CD4-positive, alpha-beta T cell (primary cell): ENCODE measurements around the gene WDR64. TPM values are rescaled to one million over a fixed set of nuclear protein-coding genes. Genes with fewer than 3 reads are reported as not detected.

ENCODE experiments used
- ATAC-seq: fragments of 200-7000 bp; cut with Tn5 transposase; one replicate; pipeline ENCODE4 v1.10.0; 2022; ENCODE audit warnings: mild to moderate bottlenecking; ENCODE audit not compliant: poor library complexity
- CTCF ChIA-PET: fragments of 350-600 bp; sonication (Branson Sonifier 250); formaldehyde crosslinking; loops from one replicate; lab custom pipeline; 2021; ENCODE audit warnings: antibody characterized with exemption, inconsistent platforms; lab: Charles Lee
- POLR2A ChIA-PET: fragments of 350-600 bp; sonication (Branson Sonifier 250); formaldehyde crosslinking; loops from one replicate; lab custom pipeline; 2021; ENCODE audit warnings: antibody characterized with exemption, inconsistent platforms; lab: Charles Lee
- DNase-seq, 14 experiments: peaks; one replicate each; pipeline ENCODE4 v3.0.0-alpha.2; 2013 to 2020; ENCODE audit warnings: mixed read lengths in 2 of 14
- H3K27ac ChIP-seq, 2 donors: one replicate each; pipeline versions ENCODE4 v1.5.1 to v1.7.0; 2013; ENCODE audit warnings: low read length in 2 of 2, low read depth in 1 of 2, mild to moderate bottlenecking in 1 of 2
- H3K27me3 ChIP-seq, 2 experiments: 1 replicate in 1 of 2; 2 replicates in 1 of 2; pipeline versions ENCODE4 v1.6.1 to v1.7.0; 2013; ENCODE audit warnings: low read length in 2 of 2, control low read depth in 1 of 2, mild to moderate bottlenecking in 1 of 2, moderate library complexity in 1 of 2; ENCODE audit not compliant: insufficient read depth in 2 of 2, control insufficient read depth in 1 of 2
- H3K36me3 ChIP-seq: one replicate; pipeline ENCODE4 v1.6.1; 2013; ENCODE audit warnings: low read length, control low read depth; ENCODE audit not compliant: insufficient read depth
- H3K4me1 ChIP-seq: one replicate; pipeline ENCODE4 v1.6.1; 2013; ENCODE audit warnings: low read length, control low read depth; ENCODE audit not compliant: insufficient read depth
- H3K4me3 ChIP-seq: one replicate; pipeline ENCODE4 v1.5.1; 2013; ENCODE audit warnings: mild to moderate bottlenecking, low read length, moderate library complexity
- H3K9me3 ChIP-seq, 2 experiments: 1 replicate in 1 of 2; 2 replicates in 1 of 2; pipeline versions ENCODE4 v1.6.1 to v1.7.0; 2013; ENCODE audit warnings: low read length in 2 of 2, mild to moderate bottlenecking in 2 of 2, control low read depth in 1 of 2, moderate library complexity in 1 of 2; ENCODE audit not compliant: control insufficient read depth in 1 of 2, insufficient read depth in 1 of 2
- H3K27ac Mint-ChIP-seq: one replicate; pipeline ENCODE4 v1.8.0; 2020; ENCODE audit warnings: mixed read lengths
- H3K27me3 Mint-ChIP-seq: one replicate; pipeline ENCODE4 v1.8.0; 2021; ENCODE audit warnings: mixed read lengths
- H3K36me3 Mint-ChIP-seq: one replicate; pipeline ENCODE4 v1.8.0; 2021; ENCODE audit warnings: low read depth, mixed read lengths
- H3K4me1 Mint-ChIP-seq: one replicate; pipeline ENCODE4 v1.8.0; 2021; ENCODE audit warnings: low read depth, mixed read lengths
- H3K4me3 Mint-ChIP-seq: one replicate; pipeline ENCODE4 v1.8.0; 2020; ENCODE audit warnings: mild to moderate bottlenecking, mixed read lengths
- H3K9me3 Mint-ChIP-seq: one replicate; pipeline ENCODE4 v1.8.0; 2020; ENCODE audit warnings: mixed read lengths
- intact Hi-C, 2 experiments: fragments of 100-400 bp; cut with DNase I in 1 of 2; cut with micrococcal nuclease in 1 of 2; formaldehyde crosslinking; loops; one replicate each; pipeline versions ENCODE4 v1.15.1 to v1.9.0; 2023 to 2025; cut with DNase I, micrococcal nuclease
- total RNA-seq, 174 experiments: library from RNA in 2 of 174; stranded (reverse) in 2 of 174; gene quantifications; one replicate each; pipeline ENCODE4 v1.2.3 and lab custom pipeline; 2021 to 2026
- TF ChIP-seq, protein P1 (sequence below): fragments of 200-600 bp; IDR thresholded peaks from one replicate; pipeline ENCODE4 v1.8.0; 2022; ENCODE audit warnings: antibody characterized with exemption, mild to moderate bottlenecking

WDR64 gene
- total RNA-seq, 2 experiments from 2014 or later = 0.67 TPM; not detected in 1

DNA sequence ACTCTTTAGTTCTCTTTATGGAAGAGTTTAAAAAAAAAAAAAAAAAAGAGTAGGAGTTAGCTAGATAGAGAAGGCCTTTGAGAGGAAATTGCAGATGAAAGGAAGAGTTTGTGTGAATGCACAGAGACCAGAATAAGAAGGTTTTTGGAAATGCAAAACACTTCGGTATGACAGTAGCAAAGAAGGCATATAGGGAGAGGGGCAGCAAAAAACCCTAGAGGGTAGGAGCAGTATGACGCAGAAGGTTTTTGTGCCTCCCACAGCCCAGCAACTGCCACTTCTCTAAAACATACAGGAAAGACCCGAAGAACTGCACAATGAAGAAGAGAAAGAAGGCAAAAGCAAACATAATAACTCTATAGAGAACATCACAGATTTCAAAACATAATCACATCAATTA is 84.3 kb downstream of the WDR64 start:
- no peaks in the 10 kb centered on the region for H3K36me3 Mint-ChIP-seq
- Histone ChIP-seq H3K27ac (no peak overlapping the region), H3K4me3 (no peak overlapping the region), H3K9me3 (no peaks in the 10 kb centered on the region), H3K4me1 (no peaks in the 10 kb centered on the region), H3K27me3 (no peaks in the 10 kb centered on the region), H3K36me3 (no peaks in the 10 kb centered on the region)
- TF ChIP-seq, protein P1, sequence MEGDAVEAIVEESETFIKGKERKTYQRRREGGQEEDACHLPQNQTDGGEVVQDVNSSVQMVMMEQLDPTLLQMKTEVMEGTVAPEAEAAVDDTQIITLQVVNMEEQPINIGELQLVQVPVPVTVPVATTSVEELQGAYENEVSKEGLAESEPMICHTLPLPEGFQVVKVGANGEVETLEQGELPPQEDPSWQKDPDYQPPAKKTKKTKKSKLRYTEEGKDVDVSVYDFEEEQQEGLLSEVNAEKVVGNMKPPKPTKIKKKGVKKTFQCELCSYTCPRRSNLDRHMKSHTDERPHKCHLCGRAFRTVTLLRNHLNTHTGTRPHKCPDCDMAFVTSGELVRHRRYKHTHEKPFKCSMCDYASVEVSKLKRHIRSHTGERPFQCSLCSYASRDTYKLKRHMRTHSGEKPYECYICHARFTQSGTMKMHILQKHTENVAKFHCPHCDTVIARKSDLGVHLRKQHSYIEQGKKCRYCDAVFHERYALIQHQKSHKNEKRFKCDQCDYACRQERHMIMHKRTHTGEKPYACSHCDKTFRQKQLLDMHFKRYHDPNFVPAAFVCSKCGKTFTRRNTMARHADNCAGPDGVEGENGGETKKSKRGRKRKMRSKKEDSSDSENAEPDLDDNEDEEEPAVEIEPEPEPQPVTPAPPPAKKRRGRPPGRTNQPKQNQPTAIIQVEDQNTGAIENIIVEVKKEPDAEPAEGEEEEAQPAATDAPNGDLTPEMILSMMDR = no peak
- H3K27ac Mint-ChIP-seq = no peak overlapping the region
- H3K27me3 Mint-ChIP-seq = no peaks in the 10 kb centered on the region
- ChIA-PET CTCF (no interaction called here), POLR2A (no interaction called here)
- ATAC-seq (no peak), DNase-seq (no peak)
- peaks cover 14% of the 10 kb centered on the region for H3K4me1 Mint-ChIP-seq
- H3K4me3 Mint-ChIP-seq = no peak overlapping the region
- intact Hi-C loops = no loop called here
- no peaks in the 10 kb centered on the region for H3K9me3 Mint-ChIP-seq

DNA sequence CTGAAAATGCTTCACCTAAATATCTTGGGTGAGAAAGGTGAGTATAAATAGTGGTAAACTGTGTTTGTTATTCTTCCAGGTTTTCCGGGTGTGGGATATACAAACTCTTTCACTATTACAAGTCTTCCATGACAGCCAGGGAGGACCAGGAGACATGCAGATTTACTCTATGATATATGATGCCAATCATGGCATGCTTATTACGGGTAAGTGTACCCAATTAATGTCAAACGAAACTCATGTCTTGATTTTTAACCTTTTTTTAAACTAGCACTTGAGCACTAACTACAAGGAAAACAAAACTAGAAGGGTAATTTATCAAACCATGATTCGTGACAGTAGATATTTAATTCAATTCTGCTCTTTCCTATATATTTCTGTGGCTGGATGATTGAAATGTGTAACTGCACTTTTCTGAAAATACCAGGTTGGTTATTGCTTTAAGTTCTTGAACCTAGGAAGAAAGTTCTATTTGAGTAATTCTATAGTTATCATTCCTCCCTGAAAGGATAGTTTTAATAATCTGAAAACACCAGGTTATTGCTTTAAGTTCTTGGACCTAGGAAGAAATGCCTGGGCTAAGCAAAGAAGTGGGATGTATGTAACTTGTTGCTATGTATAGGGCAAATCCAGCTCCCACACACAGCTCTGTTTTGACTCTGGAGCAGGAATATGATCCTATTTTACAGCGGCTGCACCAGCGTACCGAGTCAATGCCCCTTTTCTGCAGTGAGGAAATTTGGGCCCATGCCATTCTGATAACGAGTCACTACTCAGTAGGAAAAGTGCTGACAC is 86.4 kb downstream of the WDR64 start:
- no peak for DNase-seq

DNA sequence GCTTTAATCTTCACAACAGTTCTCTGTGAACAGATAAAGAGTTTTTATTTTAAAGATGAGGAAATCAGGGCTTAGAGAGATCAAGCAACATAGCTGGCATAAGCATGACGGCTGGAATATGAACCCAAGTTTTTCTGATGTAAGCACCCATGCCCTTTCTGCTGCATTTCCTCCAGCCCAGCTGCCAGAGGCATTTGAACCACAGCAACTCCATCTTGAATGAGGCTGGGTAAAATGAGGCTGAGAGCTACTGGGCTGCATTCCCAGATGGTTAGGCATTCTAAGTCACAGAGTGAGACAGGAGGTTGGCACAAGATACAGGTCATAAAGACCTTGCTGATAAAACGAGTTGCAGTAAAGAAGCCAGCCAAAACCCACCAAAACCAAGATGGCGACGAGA is 90.0 kb downstream of the WDR64 start:
- Mint-ChIP-seq H3K27ac (no peak overlapping the region), H3K9me3 (no peaks in the 10 kb centered on the region), H3K4me1 (peaks cover under 1% of the 10 kb centered on the region), H3K27me3 (no peaks in the 10 kb centered on the region), H3K36me3 (no peaks in the 10 kb centered on the region), H3K4me3 (no peak overlapping the region)
- no peaks in the 10 kb centered on the region for H3K4me1 ChIP-seq
- ChIA-PET CTCF (no interaction called here), POLR2A (no interaction called here)
- intact Hi-C loops = no loop called here
- no peaks in the 10 kb centered on the region for H3K36me3 ChIP-seq
- ATAC-seq = no peak
- TF ChIP-seq, protein P1 = no peak
- no peaks in the 10 kb centered on the region for H3K9me3 ChIP-seq
- peaks cover 0 to 3% of the 10 kb centered on the region in 2 experiments for H3K27me3 ChIP-seq
- no peak overlapping the region for H3K4me3 ChIP-seq
- DNase-seq = no peak
- no peak overlapping the region for H3K27ac ChIP-seq

More for the DNA sequence above, 86.4 kb downstream of the WDR64 start:
- H3K36me3 Mint-ChIP-seq = no peaks in the 10 kb centered on the region
- Histone ChIP-seq H3K27ac (no peak overlapping the region), H3K4me3 (no peak overlapping the region), H3K9me3 (no peaks in the 10 kb centered on the region), H3K36me3 (no peaks in the 10 kb centered on the region), H3K4me1 (no peaks in the 10 kb centered on the region), H3K27me3 (no peaks in the 10 kb centered on the region)
- H3K4me1 Mint-ChIP-seq = peaks cover 14% of the 10 kb centered on the region
- H3K27me3 Mint-ChIP-seq = no peaks in the 10 kb centered on the region
- CTCF ChIA-PET = no interaction called here
- TF ChIP-seq, protein P1 = no peak
- no peaks in the 10 kb centered on the region for H3K9me3 Mint-ChIP-seq
- POLR2A ChIA-PET = no interaction called here
- no peak overlapping the region for H3K27ac Mint-ChIP-seq
- H3K4me3 Mint-ChIP-seq = no peak overlapping the region
- ATAC-seq = no peak
- intact Hi-C loops = no loop called here
